Activated T-cell treated with anti-CD3 and anti-CD28 coated beads, Interleukin-2, amount 50 U/mL, for 1 hour (primary cell): ENCODE measurements around the gene DCLK1.
"Not testable (repeated sequence)": the region's sequence is repeated elsewhere in the genome, so short reads cannot be mapped to it uniquely, and the experiment has no call there.

Experiments used
- DNase-seq: peaks from one replicate; pipeline ENCODE4 v3.0.0-alpha.2; 2020

DCLK1 gene

DNA sequence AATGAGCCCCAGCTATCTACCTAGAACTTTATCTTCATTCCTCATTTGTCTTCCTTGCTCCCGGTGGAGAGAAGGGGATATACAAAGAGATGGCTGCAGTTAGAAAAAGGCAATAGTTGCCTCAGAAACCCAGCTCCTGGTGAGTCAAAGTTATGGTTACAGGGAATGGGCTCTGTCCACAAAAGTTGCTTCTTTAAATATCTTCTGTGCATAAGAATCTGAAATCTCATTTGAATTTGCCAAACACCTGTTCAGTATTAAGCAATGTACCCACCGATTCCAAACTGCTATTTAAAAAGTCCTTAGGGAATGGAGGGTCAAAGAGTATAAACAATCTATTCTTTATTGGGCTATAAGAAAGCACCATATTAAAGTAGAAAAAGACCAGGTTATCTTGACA is 48.4 kb downstream of the DCLK1 start:
- no peak for DNase-seq

DNA sequence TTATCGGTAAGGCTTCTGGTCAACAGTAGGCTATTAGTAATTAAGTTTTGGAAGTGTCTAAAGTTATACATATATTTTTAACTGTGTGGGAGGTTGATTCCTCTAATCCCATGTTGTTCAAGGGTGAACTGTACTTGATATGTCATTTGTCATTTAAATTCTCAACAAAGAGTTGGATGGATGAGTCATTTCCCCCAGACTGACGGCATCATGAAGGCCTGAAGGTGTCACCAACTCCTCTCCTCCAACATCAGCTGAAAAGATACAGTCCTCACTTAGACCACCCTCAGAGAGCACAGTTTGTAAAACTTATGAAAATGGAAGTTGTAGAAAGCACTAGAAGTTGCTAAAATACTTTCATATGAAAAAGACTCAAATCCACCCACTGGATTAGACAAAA is 48.8 kb downstream of the DCLK1 start:
- no peak for DNase-seq

DNA sequence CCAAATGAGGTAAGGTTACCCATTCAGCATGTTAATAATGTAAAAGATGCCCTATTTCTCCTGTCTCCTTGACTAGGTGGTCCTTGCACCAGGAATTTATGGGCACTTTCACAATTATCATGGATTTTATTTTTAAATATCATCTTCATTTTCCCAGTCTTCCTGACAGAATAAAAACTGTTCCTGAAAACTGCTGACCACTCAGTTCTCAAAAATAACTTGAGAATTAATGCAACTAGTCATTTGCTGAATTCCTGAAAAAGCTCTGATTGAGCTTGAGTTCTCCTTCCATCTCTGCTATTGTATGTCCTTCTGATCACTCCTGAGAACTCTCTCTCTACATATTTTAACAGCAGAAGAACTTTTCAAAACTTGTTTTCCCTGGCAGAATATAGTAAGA is 55.0 kb downstream of the DCLK1 start:
- DNase-seq, result no peak

DNA sequence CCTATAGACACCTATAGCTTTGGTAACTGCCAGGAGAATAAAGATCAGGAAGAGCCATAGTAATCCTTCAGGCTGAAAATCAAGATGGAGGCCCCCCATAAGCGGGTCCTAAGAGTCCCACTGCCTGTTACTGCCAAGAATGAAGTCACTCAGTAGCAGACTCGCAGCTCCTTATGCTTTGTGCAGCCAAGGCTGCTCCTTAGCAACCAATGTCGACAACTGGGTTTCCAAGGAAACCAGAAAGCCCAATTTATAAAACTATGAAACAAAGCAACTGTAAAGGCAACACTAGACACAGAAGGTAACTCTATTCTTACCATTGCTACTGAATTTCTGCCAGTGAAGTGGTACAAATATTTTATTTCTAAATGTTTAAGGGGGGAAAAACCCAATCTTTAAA is 56.5 kb downstream of the DCLK1 start:
- no peak for DNase-seq

DNA sequence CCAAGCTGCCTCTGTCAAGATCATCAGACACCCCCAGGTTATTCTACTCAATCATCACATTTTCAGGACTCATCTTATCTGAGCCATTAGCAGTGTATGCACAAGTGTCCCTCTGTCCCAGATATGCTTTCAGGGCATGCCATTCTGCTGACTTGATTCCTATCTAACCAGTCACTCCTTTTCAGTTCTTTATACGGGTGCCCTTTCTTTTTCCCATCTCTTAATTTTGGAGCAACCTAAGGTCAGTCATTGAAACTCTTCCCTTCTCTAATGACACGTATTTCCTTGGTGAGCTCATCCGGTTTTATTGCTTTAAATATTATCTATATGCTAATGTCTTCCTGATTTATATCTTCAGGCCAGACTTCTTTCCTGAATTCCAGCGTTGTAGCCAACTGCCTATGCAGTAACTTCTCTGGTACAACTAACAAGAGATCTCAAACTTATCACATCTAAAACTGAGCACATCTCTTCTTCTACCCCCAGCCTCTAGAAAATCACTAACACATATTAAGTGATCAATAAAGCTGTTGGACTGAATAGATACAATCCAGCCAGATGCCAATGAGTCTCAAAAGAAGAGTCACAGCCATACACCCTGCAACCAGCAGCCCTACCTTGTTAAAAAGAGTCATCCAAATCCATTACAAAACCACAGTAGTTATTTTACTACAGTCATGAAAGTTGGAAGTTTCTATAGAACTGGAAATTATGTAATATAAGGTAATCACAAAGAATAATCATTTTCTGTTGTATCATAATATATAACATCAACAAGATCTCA is 58.8 kb downstream of the DCLK1 start:
- DNase-seq, result no peak

DNA sequence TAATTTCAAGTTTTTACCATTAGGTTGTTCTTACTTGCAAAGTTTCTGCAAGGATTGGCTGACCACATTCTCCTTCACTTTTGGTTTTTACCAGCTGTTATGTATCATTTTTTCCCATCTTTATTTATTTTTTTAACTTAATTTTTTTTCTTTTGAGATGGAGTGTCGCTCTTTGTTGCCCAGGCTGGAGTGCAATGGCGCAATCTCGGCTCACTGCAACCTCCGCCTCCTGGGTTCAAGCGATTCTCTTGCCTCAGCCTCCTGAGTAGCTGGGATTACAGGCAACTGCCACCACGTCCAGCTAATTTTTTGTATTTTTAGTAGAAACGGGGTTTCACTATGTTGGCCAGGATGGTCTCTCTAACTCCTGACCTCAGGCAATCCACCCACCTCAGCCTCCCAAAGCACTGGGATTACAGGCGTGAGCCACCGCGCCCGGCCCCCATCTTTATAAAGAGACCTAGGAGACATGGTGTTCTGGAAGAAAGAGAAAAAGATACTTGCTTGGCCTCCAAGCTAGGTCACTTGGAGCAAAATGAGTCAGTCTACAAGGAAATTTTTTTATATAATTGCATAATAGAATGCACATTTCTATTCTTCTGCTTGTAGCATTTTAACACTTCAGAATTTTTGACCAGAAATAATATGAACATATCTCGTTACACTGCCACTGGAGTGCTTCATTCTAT is 60.5 kb downstream of the DCLK1 start:
- DNase-seq, result not testable (repeated sequence)

DNA sequence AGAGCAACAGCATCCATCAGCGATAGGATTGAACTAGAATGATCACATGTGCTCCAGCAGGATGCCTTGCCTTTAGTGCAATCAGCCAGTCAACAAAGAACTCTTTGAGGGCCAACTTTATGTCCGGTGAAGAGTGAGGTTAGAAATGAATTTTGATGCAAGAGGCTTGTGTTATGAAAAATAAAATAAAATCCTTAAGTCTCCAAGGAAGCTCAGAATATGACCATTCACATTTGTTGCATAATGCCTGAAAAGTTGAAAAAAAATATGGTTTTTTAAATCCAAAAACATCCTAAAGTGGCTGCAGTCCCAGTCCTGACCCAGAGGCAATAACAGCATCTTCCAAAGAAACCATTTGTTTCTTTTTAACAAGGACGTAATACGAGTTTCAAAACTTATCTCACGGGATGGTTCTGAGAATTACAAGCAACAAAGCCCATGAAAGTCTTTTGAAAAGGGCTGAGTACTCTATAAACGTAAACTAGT is 61.3 kb downstream of the DCLK1 start:
- no peak for DNase-seq

DNA sequence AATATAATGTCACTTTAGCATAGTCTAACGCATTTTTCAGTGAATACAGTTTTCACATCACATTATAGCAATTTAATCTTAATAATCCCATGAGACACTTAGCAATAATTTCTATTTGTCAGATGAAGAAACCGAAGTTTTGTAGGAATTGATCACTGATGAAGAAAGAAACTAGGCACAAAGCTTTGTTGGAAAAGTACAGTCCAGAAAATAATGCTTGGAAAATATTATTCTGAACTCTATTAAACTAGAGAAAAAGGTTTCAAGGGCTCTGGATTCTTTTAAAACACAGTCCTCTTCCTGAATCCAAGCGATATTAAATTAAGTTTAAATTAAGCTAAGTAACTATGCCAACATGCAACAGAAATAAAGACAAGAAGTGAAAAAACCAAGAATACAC is 62.2 kb downstream of the DCLK1 start:
- DNase-seq, result no peak

DNA sequence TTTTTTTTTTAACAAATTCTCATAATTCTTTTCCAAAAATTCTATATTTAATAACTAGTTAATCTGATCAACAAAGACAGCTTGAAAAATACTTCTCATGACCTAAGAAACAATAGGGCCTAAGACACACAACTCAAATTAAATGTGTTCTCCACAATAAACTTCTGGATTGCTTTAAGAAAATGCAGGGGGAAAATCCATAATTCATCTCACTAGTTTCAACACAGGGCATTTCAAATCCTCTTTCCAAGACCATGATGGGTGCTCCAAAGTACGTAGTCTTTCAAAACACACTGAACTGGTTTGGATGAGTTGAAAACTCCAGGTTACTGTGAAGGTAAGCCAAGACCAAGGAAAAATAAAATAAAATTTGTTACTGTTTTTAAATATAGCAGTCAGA is 62.6 kb downstream of the DCLK1 start:
- DNase-seq, result no peak

DNA sequence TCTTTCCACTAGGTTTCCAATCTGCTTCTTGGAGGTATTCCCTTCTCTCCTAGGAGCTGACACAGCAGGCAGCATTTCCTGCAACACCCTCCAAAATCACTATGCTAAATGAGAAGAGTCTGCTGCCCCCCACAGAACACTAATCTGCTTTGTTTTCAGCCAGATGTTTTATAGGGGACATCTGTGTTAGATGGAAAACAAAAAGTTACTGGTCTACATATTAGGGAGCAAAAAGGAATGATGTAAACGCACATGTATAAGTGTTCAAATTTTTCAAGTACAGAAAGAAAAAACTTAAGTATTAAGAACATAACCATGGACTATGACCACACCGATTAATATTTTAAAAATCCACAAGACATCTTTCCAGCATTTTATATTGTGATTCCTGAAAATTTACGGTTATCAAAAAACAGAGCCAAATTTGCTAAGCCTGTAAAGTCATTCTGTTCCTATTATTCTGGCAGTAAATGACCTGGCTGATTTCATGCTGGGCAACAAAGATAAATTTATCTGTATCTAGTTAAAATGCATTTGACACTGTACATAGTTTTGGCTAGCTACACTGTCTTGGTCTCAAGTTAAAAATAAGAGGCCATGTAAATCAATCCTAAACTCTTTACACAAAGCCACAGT is 63.3 kb downstream of the DCLK1 start:
- DNase-seq, result no peak

DNA sequence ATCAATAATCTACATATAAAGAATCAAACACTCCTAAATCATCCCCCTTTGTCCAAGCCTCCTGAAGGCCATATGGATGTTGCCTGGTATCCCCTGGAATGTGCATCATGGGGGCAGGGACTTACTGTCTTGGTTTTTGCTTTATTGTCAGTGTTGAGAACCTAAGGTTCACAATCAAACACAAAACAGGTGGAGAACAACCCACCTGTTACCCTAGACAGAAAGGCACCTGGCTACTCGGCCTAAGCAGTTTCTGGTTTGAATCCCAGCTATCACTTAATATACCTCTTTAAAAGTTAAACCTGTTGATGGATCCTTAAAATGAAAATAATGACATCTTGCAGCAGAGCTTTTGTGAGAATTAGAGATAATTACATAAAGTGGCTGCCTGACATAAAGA is 68.9 kb downstream of the DCLK1 start:
- DNase-seq, result no peak

DNA sequence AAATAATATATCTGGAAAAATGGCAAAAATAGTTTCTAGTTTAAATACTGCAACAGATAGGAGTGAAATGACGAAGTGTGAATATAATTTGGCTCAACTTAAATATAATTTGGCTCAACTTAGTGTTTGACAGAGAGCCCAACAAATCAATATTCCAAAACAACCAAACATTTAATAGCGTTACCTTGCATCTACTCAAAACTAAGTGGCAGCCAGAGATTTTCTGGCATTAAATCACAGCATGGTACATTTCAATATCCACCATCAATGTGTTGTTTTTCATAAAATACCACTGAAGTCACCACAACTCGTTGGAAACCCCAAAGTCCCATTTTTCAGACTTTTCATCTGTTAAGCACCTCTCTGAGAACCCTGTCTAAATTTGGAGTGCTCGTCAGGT is 69.6 kb downstream of the DCLK1 start:
- no peak for DNase-seq

DNA sequence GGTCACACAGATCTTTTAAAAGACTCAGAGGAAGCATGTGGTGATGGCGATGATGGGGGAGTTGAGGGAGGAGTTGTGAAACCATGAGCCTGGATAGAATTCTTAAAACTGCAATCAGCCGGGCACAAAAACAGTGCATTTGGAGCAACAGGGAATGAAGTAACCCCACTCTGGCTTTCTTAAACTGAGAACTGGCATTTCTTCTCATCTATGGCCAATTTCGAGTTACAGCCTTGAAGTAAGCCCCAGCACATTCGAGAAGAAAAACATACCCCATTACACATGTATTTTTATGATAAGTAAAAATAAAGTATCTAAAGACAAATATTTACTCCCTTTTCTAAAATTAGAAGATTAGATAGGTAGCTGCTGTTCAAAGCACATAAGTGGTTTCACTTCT is 70.1 kb downstream of the DCLK1 start:
- no peak for DNase-seq

DNA sequence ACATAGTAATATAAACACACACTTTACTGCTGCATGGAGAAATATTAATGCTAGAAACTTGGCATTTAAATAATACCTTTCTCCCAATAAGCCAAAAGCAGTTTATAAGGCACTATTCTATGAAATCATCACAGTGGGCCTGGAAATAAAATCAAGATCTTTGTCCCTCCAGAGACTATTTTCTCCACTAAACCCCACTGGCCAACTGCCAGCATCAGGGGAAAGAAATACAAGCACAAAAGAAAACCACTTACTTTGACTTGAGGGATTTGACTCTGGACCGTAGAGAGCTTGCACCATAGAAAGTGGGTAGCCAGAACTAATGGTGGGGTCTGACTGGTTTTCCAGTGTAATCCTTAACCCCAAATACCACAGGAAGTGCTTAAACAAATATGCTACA is 71.9 kb downstream of the DCLK1 start:
- DNase-seq, result no peak

DNA sequence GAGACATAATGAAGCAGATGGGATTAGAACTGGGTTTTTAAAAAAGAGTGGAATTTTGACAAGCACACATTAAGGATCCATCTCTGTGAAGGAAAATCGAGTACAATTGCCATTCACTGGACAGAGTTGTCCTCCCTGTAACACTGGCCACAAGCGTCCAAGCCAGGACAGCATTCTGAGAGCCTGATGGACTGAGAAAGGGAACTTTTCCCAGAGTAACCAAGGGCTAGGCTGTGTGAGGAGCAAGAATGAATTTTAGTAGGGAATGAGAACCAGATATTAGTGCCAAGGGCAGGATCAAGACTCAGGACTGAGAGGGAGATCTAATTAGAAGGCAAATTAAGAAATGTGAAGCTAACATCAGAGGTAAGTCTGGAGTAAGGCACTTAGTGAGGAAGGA is 73.1 kb downstream of the DCLK1 start:
- no peak for DNase-seq

DNA sequence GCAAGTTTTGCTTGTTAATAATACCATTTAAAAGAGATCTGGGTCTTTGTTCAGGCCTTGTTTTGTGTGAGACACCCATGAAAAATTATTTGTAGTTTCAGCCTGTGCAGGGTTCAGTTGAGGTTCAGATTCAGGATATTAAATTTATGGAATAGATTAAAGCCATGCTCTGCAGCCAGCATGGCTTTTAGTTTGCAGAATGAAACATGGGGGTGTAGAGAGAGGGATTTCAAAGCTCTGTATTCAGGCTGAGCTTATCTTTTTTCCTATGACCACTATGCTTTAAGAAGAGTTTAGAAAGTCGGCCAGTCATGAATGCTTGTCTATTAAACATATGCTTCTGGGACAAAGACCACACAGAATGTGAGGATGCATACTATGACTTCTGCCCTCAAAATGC is 73.6 kb downstream of the DCLK1 start:
- no peak for DNase-seq

DNA sequence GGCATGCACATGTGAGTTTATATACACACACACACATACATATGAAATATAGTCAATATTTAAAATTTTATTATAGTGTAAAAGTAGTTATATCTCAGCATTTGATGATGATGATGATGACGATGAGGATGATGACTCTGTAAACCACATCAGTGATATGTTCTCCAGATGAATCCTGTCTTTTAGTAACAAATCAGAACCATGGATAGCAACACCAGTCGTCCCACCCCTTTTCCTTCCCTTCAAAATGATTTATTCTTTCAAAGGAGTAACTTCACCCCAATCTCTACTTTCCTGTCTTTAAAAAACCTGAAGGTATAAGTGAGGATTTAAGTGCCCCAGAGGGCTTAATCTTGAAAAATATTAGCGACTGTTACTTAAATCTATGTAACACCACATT is 74.1 kb downstream of the DCLK1 start:
- DNase-seq, result no peak

DNA sequence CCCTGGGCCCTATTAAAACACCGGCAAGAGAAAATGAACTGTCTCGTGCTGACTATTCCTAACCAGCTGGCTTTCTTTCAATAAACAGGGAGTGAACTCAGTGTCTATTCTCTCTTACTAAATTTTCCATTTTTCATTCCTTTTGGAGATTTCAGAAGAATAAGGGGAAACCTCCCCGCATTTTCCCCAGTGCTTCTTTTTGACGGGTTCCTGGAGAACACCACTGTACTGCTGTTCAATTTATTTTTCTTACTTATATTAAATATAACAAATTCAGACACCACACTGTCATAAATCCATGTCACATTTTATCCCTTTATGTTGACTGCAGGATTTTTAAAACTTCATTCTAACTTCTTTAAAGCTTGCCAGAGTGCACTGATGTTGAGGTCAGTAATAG is 75.8 kb downstream of the DCLK1 start:
- DNase-seq, result no peak

DNA sequence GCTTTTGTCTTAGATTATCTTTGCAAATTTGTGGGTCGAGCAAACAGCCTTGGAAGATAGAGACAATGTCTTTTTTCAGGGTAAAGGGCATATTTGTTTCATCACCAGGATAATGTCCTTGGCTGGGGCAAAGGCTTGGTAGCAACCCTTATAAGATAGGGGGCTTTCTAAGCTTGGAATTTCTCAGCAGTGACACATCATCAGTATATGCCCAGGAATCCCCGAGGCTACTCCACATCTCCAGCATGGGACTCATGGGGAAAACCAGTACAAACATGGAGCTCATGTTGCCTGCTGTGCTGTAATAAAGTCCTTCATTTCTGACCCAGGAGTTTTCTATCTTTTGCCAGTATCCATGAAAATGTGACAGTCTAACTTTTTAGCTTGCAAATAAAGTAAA is 77.1 kb downstream of the DCLK1 start:
- DNase-seq, result no peak

DNA sequence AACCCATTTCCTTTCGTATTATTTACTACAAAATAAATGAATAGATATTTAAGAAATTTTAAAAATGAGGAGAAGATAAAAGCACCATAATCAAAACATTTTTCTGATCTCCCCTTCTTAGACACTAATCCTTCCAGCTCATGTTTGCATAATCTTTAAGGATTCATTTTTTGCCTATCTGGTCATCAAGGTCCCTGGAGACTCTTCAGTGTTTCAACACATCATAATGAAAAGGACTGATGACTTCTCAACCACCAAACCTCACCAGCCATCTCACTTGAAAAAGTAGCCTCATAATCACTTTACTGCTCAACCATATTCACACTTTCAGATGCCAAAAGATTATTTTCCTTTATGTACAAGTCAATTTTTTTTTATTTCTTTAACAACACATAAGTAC is 80.1 kb downstream of the DCLK1 start:
- DNase-seq, result no peak

DNA sequence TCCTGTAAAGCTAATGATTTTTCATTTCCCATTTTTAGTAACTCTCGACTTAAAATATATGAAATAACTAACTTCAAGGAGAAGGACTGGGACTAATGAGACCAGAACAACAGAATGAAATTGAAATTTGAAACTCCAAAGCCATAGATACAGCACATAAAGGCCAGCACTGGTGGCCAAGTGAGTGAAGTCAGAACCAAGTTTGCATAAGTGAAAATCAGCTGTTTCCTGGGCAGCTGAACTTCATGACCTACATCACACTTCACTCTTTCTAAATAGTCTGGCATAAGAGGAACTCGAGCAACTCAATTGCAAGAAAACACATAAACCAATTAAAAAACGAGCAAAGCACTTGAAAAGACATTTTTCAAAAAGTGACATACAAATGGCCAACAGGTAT is 84.5 kb downstream of the DCLK1 start:
- no peak for DNase-seq

DNA sequence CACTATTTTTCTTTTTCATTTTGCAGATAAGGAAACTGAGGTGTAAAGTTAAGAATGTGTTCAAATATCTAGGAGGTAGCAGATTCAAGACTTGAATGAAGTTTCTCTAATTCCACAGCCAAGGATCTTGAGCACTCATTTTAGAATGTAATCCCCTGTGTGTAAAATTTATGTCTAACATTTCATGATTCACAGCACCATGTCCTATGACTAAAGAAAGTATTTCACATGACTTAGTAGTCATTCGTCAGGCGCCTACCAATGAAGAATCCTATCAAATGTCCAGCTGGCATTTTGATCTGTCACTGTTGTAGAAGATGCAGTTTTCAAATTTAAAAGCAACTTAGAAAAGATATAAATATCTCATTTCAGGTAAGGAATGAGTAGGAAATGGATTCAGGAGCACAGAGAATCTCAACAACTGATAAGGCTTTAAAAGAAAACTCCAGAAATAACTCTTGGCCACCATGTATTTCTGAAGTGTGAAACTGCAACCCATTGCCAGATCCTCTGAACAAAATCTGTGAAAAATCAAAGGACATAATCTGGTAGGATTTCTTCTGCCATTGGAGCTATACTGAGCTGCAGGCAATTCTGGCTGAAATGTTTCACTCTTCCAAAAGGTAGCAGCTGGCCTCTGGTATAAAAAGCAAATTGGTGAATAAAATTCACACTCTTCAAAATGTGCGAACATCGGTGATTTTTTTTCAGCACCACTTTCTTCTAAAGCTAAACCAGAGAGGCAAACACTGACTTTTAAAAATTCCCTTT is 92.2 kb downstream of the DCLK1 start:
- DNase-seq, result no peak

DNA sequence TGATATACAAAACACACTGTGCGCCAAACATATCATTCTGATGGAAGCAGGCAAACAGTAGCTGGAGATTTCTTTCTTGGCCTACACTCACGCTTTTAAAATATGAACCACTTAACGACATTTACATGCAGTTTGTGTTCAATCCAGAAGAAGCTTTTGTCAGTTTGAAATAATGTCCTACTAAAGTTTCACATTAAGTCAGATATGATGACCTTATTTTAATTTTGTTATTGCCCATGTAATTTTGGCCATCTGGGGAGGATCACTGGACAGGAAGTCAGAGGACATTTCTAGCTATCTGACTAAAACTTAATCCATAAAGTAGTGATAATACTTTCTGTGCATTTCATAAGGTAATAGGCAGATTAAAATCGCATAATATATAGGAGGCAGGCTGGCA is 98.1 kb downstream of the DCLK1 start:
- DNase-seq, result no peak
